Measurements from ENCODE around the gene THTPA. TPM values are rescaled to one million over a fixed set of nuclear protein-coding genes. Genes with fewer than 3 reads are reported as not detected.

The THTPA gene
- total and polyA plus RNA-seq, 2 of the 13 experiments (the other 11 are each of a cell fraction or from before 2014, with no cell fraction given), result 7.4 to 8.7 TPM

GRCh38 chr14:23550812-23551265 lies 5.2 kb upstream of the THTPA start (continued):
- 0 out of 2 replicates have a peak, but pooled peaks have one; percentile 8 for TF ChIP-seq ZHX2 (IDR thresholded peaks at IDR 0.05; ENCODE audit: low read depth)
- TF ChIP-seq ZHX2 (CRISPR knock-in tag; IDR thresholded peaks at IDR 0.05; ENCODE audit: borderline replicate concordance), result no peak
- TF ChIP-seq KDM6A (CRISPR knock-in tag; IDR thresholded peaks at IDR 0.05; ENCODE audit: low read depth), result no peak
- TF ChIP-seq SNAPC4 (CRISPR knock-in tag; IDR thresholded peaks at IDR 0.05), result 0 out of 2 replicates have a peak, but pooled peaks have one; percentile 10
- peak; percentile 97; the same call in 1 of the 2 replicates for TF ChIP-seq ZNF572 (CRISPR knock-in tag; IDR thresholded peaks at IDR 0.05)
- TF ChIP-seq NCOA1 (CRISPR knock-in tag; IDR thresholded peaks at IDR 0.05), result 0 out of 2 replicates have a peak, but pooled peaks have one; percentile 2
- TF ChIP-seq ZNF329 (CRISPR knock-in tag; IDR thresholded peaks at IDR 0.05; ENCODE audit: low read depth), result no peak
- peak; percentile 21 for TF ChIP-seq PRPF4 (IDR thresholded peaks at IDR 0.05; ENCODE audit: low read depth, low read length, poor library complexity, severe bottlenecking)
- 0 out of 2 replicates have a peak, but pooled peaks have one; percentile 43 for TF ChIP-seq ATF2 (CRISPR knock-in tag; IDR thresholded peaks at IDR 0.05)
- 0 out of 2 replicates have a peak, but pooled peaks have one; percentile 12 for TF ChIP-seq TRAFD1 (CRISPR knock-in tag; IDR thresholded peaks at IDR 0.05; ENCODE audit: borderline replicate concordance)

Measured in HepG2 (cell line).